SK-N-SH (cell line): Measurements from ENCODE around the gene CDC14C.

ENCODE experiments used
- CTCF ChIP-seq: fragments of 200-600 bp; sonication (generic); IDR thresholded peaks from 2 replicates; pipeline ENCODE4 v1.6.1; 2017; ENCODE audit warnings: antibody characterized with exemption, mild to moderate bottlenecking, moderate library complexity
- NFIC ChIP-seq: IDR thresholded peaks from 2 replicates; pipeline ENCODE4 v1.4.0; 2012; ENCODE audit warnings: borderline replicate concordance

- no peak for TF ChIP-seq CTCF
- TF ChIP-seq NFIC: no peak
Observed at GRCh38 chr7:48976253-48976652, 51.9 kb downstream of the CDC14C start.
